Neural cell (in vitro differentiated cells): ENCODE measurements around the gene ATG2A.

Experiments used
- CTCF ChIP-seq: fragments of 450-650 bp; IDR thresholded peaks from 2 replicates; pipeline ENCODE4 v1.5.1; 2014; ENCODE audit warnings: antibody characterized with exemption, mild to moderate bottlenecking, moderate library complexity; ENCODE audit not compliant: poor library complexity, severe bottlenecking
- EP300 ChIP-seq: fragments of 450-650 bp; conservative IDR thresholded peaks from 2 replicates; pipeline ENCODE4 v1.6.1; 2014; ENCODE audit warnings: antibody characterized with exemption, mild to moderate bottlenecking, moderate library complexity; ENCODE audit not compliant: poor library complexity, severe bottlenecking
- EZH2 ChIP-seq: fragments of 200-600, 300-800 bp; shearing (Covaris generic), sonication (generic); IDR thresholded peaks from 2 replicates; pipeline ENCODE4 v1.6.1; 2014; ENCODE audit warnings: antibody characterized with exemption, low read length, borderline replicate concordance, mild to moderate bottlenecking; ENCODE audit not compliant: insufficient read depth, poor library complexity, severe bottlenecking
- POLR2AphosphoS5 ChIP-seq: IDR thresholded peaks from 2 replicates; pipeline ENCODE4 v1.6.1; 2012
- REST ChIP-seq: IDR thresholded peaks from 2 replicates; pipeline ENCODE4 v1.6.1; 2012; ENCODE audit warnings: borderline replicate concordance
- SMC3 ChIP-seq: fragments of 450-650 bp; conservative IDR thresholded peaks from 2 replicates; pipeline ENCODE4 v1.6.1; 2014; ENCODE audit warnings: antibody characterized with exemption, mild to moderate bottlenecking, moderate library complexity; ENCODE audit not compliant: poor library complexity
- TAF1 ChIP-seq: IDR thresholded peaks from 2 replicates; pipeline ENCODE4 v1.6.1; 2012; ENCODE audit warnings: low read depth

- TF ChIP-seq REST = no peak
- TF ChIP-seq CTCF = no peak
- no peak for TF ChIP-seq EP300
- no peak for TF ChIP-seq EZH2
- TF ChIP-seq SMC3 = no peak
- no peak for TF ChIP-seq TAF1
- no peak for TF ChIP-seq POLR2AphosphoS5
Measured at GRCh38 chr11:64872790-64873488, 44.1 kb downstream of the ATG2A start.
